Epithelial cell of proximal tubule (primary cell): Measurements from ENCODE around the gene WSB2. TPM values are rescaled to one million over a fixed set of nuclear protein-coding genes. Genes with fewer than 3 reads are reported as not detected.

ENCODE experiments used
- DNase-seq: peaks from one replicate; pipeline ENCODE4 v3.0.0-alpha.2; 2011; ENCODE audit warnings: low read depth
- H3K4me3 ChIP-seq: 2 replicates; pipeline ENCODE4 v1.5.1; 2011; ENCODE audit warnings: low read depth, mild to moderate bottlenecking, low read length
- CTCF ChIP-seq: conservative IDR thresholded peaks from 2 replicates; pipeline ENCODE4 v1.5.1; 2012; ENCODE audit warnings: low read depth, mild to moderate bottlenecking, low read length
- total RNA-seq: library from RNA; depleted of rRNA; stranded (reverse); fragments of >200 nt; gene quantifications from 2 replicates; pipeline ENCODE4 v1.2.3, GENCODE V29; 2015

The WSB2 gene
- total RNA-seq, 1 donor from 2014 or later = 79.6 TPM

- DNase-seq = no peak
- TF ChIP-seq CTCF = no peak
Measured at GRCh38 chr12:118055865-118056773, 4.9 kb downstream of the WSB2 start.

GRCh38 chr12:118055144-118055557, 5.8 kb downstream of the WSB2 start:
- H3K4me3 ChIP-seq = no peak overlapping the region
- DNase-seq = peak; percentile 73
- peak; percentile 91 for TF ChIP-seq CTCF

More at GRCh38 chr12:118055865-118056773, 4.9 kb downstream of the WSB2 start:
- H3K4me3 ChIP-seq = no peak overlapping the region

GRCh38 chr12:118053071-118053985, 7.7 kb downstream of the WSB2 start:
- no peak for TF ChIP-seq CTCF
- no peak overlapping the region for H3K4me3 ChIP-seq
- no peak for DNase-seq

- no peak overlapping the region for H3K4me3 ChIP-seq
- no peak for TF ChIP-seq CTCF
- peak; percentile 92 for DNase-seq
Measured at GRCh38 chr12:118052324-118053070, 8.5 kb downstream of the WSB2 start.

GRCh38 chr12:118050972-118051910, 9.7 kb downstream of the WSB2 start:
- DNase-seq = no peak
- H3K4me3 ChIP-seq = no peak overlapping the region
- no peak for TF ChIP-seq CTCF
